ENCODE measurements around the gene PEX26. TPM values are rescaled to one million over a fixed set of nuclear protein-coding genes. Genes with fewer than 3 reads are reported as not detected.
"Not testable (repeated sequence)": the region's sequence is repeated elsewhere in the genome, so short reads cannot be mapped to it uniquely, and the experiment has no call there.

The PEX26 gene
- polyA plus RNA-seq, 3 donors = 23.9 to 31.7 (median 30.6) TPM

GRCh38 chr22:18056161-18056666 is 21.6 kb upstream of the PEX26 start:
- no peak for DNase-seq (ENCODE audit: low read depth in 3 of 3, low spot score in 2 of 3)

GRCh38 chr22:18056807-18057474 is 20.8 kb upstream of the PEX26 start:
- no peak for DNase-seq (ENCODE audit: low read depth in 3 of 3, low spot score in 2 of 3)

DNA sequence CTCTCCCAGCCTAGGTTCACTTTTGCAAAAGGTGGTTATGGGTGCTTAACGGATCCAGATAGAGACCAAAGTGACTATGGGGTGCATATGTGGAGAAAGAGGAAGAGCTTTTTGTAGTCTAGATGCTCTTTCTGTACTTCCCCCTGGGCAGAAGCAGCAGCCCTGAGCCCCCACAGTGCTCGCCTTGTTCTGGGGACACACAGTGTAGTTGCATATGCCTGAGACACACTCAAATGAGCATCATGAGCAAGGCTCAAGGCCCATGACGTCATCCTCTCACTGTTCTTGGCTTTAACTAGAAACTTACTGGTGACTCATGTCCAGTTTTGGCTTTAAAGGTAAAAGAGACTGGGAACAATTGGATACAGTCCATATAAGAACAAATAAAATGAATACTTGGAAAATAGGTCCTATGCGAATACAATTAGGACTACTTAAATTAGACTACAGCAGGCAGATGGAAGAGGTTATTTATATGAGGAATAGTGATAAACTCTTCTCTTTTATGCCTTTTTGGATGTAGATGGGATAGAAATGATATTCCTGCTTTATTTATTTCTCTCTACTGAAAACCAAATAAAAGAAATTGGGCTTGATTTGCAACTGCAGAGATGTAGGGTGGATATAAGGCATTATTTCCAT is 20.1 kb upstream of the PEX26 start:
- no peak for DNase-seq (ENCODE audit: low read depth in 3 of 3, low spot score in 2 of 3)

GRCh38 chr22:18058371-18059093 is 19.3 kb upstream of the PEX26 start:
- no peak for DNase-seq (ENCODE audit: low read depth in 3 of 3, low spot score in 2 of 3)

DNA sequence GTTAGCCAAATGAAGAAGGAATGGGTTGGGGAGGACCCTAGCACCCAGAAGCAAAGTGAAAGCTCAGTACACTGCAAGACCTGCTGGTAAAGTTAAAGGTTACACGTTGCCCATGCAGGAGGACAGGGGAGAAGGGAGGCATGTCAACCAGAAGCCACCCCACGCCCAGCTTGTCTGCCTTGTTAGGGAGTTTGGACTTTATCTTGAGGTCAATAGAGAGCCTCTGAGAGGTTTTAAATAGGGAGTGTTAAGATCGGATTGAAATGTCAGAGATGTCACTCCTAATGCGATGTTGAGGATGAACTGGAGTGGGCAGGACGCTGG is 18.7 kb upstream of the PEX26 start:
- no peak for DNase-seq (ENCODE audit: low read depth in 3 of 3, low spot score in 2 of 3)

DNA sequence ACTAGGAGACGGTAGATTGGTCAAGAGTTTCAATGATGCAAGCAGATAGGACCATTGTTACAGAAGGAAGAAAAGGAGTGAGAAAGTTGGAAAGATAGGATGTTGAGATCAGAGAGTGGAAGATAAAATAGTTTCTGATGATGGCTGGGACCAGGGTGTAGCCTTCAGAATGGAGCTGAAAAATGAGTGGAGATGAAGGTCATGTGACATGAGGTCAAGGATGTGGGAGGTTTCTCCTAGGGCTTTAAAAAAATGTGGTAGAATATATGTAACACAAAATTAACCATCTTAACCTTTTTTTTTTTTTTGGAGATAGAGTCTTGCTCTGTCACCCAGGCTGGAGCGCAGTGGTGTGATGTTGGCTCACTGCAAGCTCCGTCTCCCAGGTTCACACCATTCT is 18.3 kb upstream of the PEX26 start:
- DNase-seq (ENCODE audit: low read depth in 3 of 3, low spot score in 2 of 3) = no peak

DNA sequence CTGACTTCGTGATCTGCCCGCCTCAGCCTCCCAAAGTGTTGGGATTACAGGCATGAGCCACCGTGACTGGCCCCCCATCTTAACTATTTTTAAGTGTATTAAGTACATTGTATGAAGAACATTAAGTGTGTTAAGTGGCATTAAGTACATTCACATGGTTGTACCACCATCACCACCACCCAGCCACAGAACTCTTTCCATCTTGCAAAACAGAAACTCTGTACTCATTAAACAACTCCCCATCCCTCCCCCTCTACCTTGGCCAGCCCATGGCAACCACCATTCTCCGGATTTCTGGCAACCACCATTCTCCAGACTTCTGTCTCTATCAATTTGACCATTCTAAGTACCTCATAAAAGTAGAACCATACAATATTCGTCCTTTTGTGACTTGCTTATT is 17.8 kb upstream of the PEX26 start:
- DNase-seq (ENCODE audit: low read depth in 3 of 3, low spot score in 2 of 3) = no peak

DNA sequence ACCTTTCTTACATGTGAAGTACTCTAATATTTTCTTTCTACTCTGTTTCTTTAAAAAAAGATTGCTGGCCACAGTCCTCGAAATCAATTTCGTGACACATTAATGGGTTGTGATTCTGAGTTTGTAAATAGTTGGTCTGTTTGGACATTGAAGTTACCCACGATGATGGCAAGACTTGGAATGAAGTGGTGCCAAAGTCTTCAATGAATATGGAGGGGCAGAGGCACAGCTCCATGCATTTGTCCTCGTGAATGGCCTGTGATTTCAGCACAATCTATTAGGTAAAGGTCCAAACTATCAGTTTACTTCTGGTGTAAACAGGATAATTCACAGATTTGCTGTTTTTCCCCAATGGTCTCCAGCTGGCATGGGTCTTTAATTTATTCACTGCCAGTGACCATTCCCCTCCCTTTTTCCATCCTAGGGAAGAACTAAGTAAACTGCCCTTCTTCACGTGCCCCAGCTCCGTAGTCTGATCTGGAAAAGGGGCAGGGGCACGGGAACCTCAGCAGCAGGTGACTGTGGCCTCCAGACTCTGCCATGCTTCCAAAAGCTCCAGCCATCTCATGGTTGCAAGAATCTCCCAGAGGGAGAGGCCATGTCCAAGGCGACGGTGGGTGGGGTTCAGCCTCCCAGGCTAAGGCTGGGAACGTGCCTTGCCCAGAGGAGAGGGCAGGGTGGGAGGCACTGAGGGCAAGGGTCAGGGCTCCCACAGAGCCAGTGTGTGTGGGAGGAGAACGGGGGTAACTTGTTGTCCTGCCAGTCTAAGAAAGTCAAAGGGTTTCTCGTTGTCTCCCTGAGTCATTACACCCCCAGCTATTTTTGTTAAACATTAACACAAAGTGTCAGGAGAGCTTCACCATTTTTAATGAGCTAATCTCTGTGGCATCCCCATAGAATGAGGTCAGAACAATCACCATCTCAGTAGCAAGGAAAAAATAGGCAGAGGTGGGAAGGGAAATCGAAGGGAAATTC is 16.9 kb upstream of the PEX26 start:
- DNase-seq (ENCODE audit: low read depth in 3 of 3, low spot score in 2 of 3) = no peak

DNA sequence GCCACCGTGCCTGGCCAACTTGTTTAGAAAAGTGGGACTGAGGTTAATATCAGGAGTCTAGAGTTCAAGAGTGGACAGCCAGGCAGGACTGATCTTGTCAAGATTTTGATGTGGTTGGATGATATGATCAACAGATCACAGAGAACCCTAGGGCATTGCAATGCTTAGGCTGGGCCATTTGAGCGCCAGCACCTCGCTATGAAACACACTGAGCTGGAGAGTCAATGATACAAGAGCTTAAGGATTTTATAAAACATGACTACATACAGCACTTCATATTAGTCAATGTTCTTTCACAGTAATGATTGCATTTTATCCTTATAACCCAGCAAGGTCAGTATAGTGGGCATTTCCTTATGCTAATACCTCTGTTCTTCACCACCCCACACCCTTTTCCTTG is 15.4 kb upstream of the PEX26 start:
- no peak for DNase-seq (ENCODE audit: low read depth in 3 of 3, low spot score in 2 of 3)

- DNase-seq (ENCODE audit: low read depth in 3 of 3, low spot score in 2 of 3) = no peak
Observed at GRCh38 chr22:18063306-18063705, 14.5 kb upstream of the PEX26 start.

- DNase-seq (ENCODE audit: low read depth in 3 of 3, low spot score in 2 of 3) = not testable (repeated sequence)
Observed at GRCh38 chr22:18063715-18064114, 14.1 kb upstream of the PEX26 start.

DNA sequence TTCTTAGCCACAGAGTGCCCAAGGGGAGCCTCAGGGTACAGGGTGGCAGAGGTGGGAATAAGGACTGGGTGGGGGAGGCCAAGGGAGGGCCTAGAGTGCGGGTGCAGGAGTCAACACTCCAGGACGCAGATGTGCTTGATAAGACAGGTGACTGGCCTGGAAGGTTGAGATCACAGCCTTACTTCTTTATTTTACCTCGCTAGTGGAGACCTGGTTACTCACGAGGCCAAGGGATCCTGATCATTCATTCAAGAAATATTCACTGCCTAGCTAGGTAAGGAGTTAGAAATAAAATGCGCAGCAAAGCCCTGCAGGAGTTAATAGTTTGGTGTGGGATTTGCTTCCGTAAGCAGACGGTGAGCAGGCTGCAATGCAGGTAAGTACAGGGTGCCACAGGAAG is 13.2 kb upstream of the PEX26 start:
- no peak for DNase-seq (ENCODE audit: low read depth in 3 of 3, low spot score in 2 of 3)

GRCh38 chr22:18065256-18065655 is 12.5 kb upstream of the PEX26 start:
- DNase-seq (ENCODE audit: low read depth in 3 of 3, low spot score in 2 of 3) = no peak

DNA sequence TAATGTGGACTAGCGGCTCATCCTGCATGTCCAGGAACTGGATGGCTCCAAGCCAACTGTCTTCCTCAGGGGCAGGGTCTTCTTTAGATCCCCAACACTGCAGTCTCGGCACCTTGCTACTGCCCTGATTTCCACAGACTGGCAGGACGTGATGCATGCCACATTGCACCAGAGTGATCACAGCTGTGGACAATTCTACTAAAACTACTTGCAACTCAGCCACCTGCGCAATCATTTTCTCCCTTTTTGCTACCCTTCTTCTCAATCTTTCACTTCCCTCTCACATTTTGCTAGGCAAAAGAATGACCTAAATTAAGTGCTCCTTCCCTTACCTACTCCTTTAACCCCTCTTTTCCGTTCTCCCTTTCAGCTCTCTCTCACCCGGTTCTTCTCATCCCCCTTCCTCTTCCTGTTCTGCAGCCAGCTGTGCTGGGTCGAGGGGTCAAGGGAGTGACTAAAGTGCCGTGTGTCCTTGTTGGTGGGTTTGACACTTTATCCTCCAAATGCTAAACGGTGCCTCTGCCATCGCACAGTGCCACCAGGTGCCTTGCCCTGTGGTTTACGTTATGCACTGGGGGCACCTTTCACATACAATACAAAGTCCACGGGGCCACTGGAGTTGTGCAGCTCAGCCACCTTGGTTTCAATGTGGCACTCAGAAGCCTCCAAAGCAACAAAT is 11.5 kb upstream of the PEX26 start:
- no peak for DNase-seq (ENCODE audit: low read depth in 3 of 3, low spot score in 2 of 3)

- DNase-seq (ENCODE audit: low read depth in 3 of 3, low spot score in 2 of 3) = no peak
Observed at GRCh38 chr22:18067121-18067520, 10.7 kb upstream of the PEX26 start.

DNA sequence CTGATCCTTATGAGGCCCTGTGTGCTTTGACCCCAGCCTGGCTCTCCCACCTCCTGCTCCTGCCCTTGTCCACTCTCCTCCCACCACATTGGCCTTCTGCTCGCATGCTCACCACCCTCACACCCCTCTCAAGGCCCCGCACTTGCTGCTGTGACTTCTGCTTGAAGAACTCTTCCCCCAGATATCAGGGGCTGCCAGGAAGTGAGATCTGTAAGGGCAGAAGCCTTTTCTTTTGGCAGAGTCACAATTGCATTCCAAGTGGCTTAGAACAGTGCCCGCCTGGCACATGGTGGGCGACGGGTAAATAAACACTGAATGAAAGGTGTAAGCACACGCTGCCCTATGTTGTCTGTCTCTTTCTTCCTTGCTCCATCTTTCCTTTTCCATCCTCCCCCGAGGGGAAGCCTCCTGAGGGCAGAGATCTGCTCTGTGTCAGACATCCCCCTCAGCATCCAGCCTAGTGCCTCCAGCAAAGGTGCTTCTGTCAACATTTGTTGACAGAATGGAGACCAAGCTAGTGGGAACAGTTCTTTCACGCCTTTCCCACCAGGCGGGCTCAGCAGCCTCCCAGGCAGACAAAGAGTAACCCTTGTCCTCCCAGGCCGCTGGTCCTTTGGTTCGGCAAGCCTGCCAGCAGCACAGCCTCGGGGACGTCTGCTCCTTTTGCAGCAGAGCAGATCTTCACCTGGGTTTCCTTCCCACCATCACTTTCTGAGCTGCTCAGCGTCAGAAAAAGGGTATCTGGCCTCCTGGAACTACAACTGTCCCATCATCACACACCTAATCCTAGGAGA is 10.0 kb upstream of the PEX26 start:
- no peak for DNase-seq (ENCODE audit: low read depth in 3 of 3, low spot score in 2 of 3)

DNA sequence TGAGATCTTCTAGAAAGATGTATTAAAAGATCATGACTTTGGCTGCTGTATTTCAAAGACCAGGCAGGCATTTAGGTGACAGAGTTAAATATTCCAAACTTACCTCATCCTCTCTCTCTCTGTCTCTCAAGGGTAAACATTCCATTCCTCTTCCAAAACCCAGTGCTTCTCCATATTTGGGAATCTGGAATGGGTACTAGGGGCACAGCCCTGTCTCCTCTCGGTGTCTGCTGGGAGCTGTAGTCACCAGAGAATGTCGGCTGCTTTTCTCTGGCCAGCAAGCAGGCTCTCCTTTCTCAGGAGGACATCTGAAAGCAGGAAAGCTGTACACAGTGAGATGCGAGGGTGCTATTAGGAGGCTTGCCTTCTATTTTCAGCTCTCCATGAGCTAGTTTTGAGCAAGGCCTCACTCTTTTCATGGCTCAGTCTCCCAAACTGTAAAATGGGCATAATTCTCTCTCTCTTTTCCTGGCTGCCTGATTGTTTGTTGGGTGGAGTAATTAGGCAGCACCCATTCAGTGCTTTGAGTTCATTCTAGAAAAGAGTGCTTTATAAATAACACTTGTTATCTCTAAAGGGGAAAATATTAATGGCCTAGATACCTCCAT is 9.3 kb upstream of the PEX26 start:
- DNase-seq (ENCODE audit: low read depth in 3 of 3, low spot score in 2 of 3) = no peak

- no peak for DNase-seq (ENCODE audit: low read depth in 3 of 3, low spot score in 2 of 3)
Observed at GRCh38 chr22:18069041-18069440, 8.7 kb upstream of the PEX26 start.

DNA sequence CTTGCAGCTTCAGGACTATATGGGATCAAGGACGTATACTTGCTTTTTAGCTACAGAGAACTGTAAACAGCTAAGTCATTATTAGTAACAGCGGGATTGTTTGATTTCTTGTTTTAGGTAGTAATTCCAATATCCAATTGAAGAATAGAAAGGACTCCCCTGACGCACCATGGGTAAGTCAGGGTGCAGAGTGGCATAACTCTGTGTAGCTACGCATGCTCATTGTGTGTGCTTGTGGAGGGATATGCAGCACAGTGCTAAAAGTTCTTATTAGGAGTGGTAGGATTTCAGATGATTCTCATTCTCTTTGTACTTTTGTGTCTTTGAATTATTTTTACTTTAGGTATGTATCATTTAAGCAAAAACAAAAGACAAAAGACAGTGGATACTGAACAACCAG is 7.7 kb upstream of the PEX26 start:
- DNase-seq (ENCODE audit: low read depth in 3 of 3, low spot score in 2 of 3) = no peak

Data from right renal cortex interstitium (tissue), 3 donors.